Body of pancreas (tissue), 4 donors: ENCODE measurements around the gene KCNJ11.

ENCODE experiments used
- CTCF ChIP-seq, 7 experiments: fragments of 450-650 bp in 4 of 7; fragments of 200-600 bp in 3 of 7; sonication (generic) in 3 of 7; IDR thresholded peaks; one replicate each; pipeline ENCODE4 v1.5.1; 2016 to 2019; ENCODE audit warnings: antibody characterized with exemption in 7 of 7
- POLR2A ChIP-seq, 3 donors: fragments of 450-650 bp; IDR thresholded peaks; one replicate each; pipeline ENCODE4 v1.6.1; 2016; ENCODE audit warnings: antibody characterized with exemption in 3 of 3, mild to moderate bottlenecking in 2 of 3

- TF ChIP-seq CTCF (IDR thresholded peaks at IDR 0.05) (no peak), POLR2A (IDR thresholded peaks at IDR 0.05) (no peak)
Observed at GRCh38 chr11:17347676-17348075, 40.8 kb downstream of the KCNJ11 start.
